Stimulated activated CD4-positive, alpha-beta T cell treated with anti-CD3 and anti-CD28 coated beads, Interleukin-2, amount 100 ng/mL, for 4 hours (primary cell): Measurements from ENCODE around the gene COMMD1.
"Not testable (repeated sequence)": the region's sequence is repeated elsewhere in the genome, so short reads cannot be mapped to it uniquely, and the experiment has no call there.

Experiments
- DNase-seq: peaks from one replicate; pipeline ENCODE4 v3.0.0-alpha.2; 2020; ENCODE audit warnings: low read depth

The COMMD1 gene

DNA sequence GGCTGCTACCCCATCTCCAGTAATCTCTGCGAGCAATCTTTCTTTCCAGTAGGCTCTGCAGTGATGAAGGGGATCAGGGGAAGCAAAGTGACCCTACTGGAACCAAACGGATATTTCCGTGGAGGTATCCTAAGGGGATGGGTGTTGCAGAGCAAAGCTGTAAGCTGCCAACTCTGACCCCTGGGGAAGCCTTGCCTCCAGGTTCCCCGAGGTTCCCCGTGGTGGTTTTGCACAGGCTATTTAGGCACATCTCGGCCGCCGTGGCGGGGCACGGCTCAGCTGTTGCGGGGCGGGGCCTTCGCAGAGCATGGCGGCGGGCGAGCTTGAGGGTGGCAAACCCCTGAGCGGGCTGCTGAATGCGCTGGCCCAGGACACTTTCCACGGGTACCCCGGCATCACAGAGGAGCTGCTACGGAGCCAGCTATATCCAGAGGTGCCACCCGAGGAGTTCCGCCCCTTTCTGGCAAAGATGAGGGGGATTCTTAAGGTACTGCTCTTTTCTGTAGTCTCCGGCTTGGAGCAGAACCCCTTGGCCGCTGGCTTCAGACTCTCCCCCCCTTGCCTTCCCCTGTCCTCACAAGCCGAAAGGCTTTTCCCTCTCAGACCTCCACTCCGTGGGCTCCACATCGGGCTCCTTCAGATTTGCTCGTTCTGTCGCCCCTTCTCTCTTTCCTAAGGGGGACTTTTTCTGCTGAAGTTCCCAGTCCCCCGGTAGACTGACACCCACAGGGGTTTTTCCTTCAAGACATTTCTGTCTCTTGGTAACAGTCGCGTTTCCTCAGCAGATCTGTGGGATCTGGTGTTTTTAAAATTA, at the start of gene COMMD1:
Gene COMMD1, plus strand, starts transcription at position 303 of the 814 bp plus-strand sequence. Its CDS starts 5 bp downstream, at position 308.
- DNase-seq, result peak; percentile 71

DNA sequence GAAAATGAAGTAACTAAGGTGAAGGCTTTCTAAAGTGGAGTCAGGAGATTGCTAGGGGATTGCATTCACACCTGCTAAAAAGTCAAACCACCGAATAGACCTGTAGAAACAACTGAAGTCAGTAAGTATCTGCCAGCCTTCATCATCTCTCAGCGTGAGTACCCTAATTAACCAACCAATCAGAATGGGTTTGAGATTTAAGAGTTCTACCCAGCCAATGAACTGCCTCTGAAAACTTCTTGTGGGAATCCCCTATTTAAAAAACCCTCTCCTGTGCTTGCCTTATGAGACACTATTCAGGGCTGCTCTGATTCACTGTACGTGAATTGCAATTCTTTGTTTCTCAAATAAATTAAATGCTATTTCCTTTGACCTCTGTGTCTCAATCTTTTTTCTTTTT, 48.2 kb upstream of the COMMD1 start:
- no peak for DNase-seq

DNA sequence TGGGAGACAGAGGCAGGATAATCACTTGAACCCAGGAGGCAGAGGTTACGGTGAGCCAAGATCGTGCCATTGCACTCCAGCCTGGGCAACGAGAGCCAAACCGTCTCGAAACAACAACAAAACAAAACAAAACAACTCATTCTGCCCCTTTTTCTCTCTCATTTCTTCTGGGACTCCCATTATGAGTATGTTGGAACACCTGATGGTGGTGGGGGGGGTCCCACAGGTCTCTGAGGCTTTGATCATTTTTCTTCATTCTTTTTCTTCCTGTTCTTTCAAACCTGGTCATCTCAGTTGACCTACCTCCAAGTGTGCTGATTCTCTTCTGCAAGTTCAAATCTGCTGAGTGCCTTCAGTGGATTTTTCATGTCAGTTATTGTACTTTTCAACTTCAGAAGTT, 43.4 kb upstream of the COMMD1 start:
- no peak for DNase-seq

DNA sequence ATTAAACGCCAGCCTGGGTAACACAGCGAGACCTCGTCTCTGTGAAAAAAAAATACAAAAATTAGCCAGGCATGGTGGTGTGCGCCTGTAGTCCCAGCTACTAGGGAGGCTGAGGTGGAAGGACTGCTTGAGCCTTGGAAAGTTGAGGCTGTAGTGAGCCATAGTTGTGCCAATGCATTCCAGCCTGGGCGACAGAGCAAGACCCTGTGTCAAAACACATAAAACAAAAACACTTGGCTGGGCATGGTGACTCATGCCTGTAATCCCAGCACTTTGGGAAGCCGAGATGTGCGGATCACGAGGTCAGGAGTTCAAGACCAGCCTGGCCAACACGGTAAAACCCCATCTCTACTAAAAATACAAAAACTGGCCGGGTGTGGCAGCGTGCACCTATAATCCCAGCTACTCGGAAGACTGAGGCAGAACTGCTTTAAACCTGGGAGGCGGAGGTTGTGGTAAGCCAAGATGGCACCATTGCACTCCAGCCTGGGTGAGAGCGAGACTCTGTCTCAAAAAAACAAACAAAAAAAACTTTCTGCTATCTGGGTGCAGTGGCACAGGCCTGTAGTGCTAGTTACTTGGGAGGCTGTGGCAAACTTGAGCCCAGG, 38.9 kb upstream of the COMMD1 start:
- not testable (repeated sequence) for DNase-seq

DNA sequence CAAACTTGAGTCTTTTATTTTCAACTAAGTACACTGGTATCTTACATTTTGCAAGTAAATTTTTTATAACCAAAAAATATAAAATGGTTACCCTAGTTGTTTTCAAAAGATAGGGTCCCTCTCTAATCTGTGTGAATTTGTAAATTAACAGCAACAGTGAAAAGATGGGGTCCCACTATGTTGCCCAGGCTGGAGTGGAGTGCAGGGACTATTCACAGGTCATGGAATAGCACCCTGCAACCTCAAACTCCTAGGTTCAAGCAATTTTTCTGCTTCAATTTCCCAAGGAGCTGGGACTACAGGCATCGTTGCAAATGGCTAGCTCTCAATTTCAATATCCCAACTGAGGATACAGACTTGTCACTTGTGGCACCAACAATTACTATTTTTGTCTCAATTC, 29.1 kb upstream of the COMMD1 start:
- DNase-seq, result no peak

DNA sequence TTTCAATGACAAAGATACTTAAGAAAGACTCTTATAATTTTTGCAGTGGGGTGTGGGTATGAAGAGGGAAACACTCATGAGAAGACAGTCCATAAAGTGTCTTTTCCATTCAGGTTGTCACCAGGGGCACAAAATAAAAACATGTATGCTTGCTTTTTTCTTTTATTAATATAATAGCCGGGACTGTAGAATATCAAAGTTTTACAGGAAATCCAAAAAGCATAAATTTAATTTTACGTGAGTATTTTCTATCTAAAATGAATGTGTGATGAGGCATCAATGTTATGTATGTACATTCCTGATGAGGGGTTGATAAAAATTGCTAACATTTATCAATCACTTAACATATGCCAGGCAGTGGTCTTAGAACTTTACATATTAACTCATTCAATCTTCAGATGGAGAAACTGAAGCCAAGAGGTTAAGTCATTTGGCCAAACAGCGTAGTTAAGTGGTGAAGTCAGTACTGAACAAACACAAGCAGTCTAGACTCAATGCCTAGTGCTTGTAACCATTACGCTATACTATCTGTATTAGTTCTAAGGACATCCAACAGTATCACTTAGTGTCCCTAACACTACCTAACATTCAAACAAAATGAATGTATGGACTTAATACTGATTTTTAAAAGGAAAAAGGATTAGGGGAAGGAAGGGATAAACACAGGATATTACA, 27.8 kb upstream of the COMMD1 start:
- DNase-seq, result no peak

DNA sequence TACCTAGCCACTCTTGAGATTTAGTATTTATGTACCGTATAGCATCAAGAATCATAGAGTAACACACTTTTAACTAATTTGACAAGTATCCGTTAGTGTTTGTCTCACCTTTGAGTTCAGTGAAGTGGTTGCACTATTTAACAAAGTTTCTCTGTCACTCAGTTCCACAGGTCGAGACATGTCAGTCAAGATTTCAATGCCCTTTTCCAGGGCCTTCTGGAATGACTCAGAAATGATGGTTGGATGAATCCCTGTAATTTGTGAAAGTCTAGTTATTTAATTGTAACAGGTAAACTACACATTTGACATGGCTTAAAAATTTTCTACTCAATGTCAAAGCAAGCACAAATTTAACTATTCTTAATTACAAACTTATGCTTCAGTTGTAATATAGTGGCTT, 26.7 kb upstream of the COMMD1 start:
- no peak for DNase-seq

DNA sequence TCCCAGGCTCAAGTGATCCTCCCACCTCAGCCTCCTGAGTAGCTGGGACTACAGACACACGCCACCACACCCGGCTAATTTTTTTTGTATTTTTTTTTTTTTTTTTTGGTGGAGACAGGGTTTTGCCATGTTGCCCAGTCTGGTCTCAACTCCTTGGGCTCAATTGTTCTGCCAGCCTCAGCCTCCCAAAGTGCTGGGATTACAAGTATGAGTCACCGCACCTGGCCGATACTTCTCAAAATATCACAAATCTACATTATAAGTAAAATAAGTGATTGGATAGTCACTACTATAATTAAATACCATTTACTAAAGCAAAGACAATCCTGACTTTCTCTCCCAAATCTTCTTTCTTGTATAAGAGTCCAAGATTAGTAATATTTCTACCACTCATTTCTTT, 26.1 kb upstream of the COMMD1 start:
- not testable (repeated sequence) for DNase-seq

DNA sequence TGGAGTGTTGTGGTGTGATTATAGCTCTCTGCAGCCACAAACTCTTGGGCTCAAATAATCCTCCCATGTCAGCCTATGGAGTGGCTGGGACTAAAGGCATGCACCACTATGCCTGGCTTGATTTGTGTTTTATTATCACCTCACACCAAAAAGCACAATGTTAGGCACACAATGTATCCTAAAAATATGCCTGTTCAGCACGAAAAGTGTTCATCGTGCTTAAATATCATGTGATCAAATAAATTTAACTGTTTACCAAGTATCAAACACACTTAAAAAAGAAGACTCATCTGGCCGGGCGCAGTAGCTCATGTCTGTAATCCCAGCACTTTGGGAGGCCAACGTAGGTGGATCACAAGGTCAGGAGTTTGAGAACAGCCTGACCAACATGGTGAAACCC, 22.6 kb upstream of the COMMD1 start:
- DNase-seq, result no peak

DNA sequence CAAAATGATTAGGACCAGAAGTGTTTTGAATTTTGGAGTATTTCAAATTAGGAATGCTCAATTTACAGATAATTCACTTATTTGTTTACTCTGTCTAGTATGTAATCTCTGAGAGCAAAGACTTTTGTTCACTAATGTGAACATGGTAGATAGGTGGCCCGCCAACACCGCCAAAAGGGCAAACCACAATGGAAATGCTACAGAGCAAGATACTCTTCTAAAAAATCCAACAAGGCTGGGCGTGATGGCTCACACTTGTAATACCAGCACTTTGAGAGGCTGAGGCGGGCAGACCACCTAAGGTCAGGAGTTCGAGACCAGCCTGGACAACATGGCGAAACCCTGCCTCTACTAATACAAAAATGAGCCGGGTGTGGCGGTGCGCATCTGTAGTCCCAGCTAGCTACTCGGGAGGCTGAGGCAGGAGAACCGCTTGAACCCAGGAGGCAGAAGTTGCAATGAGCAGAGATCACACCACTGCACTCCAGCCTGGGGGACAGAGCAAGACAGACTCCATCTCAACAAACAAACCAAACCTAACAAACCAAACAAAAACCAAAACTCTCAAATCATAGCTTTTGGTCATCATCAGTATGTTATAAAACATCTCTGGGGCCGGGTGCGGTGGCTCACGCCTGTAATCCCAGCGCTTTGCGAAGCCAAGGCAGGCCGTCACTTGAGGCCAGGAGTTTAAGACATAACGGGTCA, 19.4 kb upstream of the COMMD1 start:
- DNase-seq, result no peak

DNA sequence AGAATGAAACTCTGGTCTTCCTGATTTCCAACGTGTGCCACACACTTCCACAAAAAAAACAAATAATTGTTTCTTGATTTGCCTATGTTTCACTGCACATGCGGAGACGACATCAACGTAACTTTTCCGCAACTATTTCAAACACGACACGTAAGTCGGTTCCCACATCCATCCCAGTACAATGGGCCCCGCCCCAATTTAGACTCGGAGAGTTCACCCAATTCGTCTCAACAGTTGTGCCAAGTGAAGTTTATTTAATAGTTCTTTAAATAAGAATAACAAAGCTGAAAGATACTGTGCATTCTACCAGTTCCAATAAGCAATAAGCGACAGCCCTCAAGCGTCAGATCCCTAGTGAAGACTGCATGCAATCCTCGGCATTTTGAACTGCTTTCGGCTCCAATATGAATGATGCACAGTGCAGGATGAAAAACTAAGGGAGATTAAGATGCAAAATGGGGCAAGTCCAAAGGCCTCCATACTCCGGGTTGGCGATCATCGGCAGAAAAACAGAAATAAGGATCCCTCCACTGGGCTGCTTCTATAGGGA, 17.7 kb upstream of the COMMD1 start:
- DNase-seq, result no peak

DNA sequence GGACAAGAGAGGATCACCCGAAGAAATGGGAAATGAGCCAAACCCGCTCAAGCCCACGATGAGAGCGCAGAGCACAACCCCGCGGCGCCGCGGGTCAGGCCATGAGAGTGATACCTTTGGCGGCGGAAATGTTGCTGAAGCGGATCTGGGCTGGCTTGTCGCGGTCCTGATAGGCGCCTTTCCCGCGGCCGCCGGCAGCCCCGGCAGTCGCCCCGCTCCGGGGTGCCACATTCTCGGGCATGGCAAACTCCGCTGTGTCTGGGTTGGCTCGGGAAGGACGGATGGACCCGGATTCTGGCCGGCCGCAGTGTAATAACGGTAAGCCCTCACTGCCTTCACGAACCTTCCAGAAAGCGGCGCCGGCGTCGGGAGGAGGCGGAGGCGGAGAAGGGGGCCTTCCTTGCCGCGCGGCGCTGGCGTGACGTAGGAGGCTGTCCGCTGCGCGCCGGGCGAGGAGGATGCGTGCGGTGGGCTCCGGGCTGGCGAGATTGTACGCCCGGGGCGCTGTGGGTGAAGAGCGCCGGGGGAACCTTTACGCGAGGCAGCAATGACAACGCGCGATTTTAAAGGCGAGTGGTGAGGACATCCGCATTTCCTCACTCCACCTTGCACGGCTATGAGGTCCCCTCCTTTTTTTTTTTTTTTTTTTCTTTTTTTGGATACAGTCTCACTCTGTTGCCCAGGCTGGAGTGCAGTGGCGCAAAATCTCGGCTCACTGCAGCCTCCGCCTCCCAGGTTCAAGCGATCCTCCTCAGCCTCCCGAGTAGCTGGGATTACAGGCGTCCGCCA, 17.0 kb upstream of the COMMD1 start, which contains the start of gene CCT4:
Gene CCT4, minus strand, starts transcription at position 390 of the 789 bp plus-strand sequence. Its CDS starts 149 bp downstream, at position 241.
- peak; percentile 82 for DNase-seq

DNA sequence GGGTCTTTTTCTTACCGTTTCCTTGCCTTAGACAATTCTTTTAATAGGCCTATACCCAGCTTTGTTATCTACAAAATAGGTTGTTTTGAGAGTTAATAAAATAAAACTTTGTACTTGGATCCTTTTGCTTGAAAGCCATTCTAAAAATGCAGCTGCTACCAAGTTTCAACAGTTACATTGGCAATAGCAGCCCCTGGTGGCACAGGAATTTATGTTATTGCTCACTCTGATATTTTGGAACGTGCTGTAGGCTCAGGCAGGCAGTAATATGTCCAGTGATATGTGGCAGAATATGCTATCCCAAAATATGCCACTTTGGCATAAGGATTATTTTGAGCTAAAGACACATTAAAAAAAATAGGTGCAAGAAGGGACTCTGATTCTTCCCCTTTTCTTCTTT, 6.7 kb upstream of the COMMD1 start:
- DNase-seq, result no peak

DNA sequence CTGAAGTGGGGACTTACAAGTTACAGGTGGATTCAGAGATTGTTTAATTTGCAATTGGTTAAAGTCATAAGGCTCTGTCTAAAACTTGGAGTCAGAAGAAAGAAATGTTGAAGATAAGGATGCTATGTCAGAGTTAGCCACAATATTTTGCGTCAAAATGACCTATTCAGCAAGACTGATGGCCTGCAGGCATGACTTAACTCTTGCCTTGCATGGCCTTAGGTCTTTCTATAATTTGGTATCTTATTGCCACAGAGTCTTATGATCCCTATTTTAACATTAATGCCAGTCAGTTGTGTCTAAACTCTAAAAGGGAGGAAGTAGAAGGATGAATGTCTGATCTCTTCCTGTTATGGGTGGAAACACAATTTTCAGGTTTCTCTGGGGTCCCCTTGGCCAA, 5.2 kb upstream of the COMMD1 start:
- no peak for DNase-seq

DNA sequence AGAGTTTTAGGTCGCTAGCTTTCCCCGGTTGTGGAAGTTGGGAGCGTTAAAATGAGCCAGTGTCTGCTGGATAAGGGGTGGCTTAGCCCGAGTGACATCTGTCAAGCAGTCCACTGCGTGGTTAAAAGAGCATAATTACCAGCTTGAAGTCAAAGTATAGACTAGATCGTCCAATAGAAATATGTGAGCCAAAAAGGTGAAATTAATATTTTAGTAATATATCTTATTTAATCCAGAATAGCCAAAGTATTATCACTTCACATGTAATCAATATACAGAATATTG, 654 bp downstream of the COMMD1 start:
- DNase-seq, result no peak

DNA sequence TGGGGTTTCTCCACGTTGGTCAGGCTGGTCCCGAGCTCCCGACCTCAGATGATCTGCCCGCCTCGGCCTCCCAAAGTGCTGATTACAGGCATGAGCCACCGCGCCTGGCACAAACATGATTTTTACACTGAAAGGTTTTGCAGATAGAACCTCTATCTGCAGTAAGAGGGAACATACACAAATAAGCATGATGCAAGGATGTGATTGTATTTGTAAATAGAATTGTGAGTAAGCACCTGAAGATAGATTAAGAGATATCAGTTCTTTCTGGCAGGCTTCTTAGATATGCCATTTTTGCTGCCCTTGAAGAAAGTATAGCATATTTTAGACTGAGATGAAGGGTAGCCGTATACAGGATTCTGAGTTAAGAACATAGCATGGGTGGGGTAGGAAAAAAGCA, 3.6 kb downstream of the COMMD1 start:
- no peak for DNase-seq

DNA sequence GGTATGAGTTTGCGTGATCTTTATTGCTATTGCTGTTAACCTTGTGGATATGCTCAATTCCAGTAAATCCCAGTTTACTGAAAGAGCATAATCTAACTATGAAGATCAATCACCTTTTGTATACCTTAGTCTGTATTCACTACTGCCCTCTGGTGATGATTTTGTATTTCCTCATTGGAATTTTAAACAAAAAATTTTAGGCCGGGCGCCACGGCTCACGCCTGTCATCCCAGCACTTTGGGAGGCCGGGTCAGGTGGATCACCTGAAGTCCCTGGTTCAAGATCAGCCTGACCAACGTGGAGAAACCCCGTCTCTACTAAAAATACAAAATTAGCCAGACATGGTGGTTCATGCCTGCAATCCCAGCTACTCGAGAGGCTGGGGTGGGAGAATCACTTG, 5.1 kb downstream of the COMMD1 start:
- no peak for DNase-seq

DNA sequence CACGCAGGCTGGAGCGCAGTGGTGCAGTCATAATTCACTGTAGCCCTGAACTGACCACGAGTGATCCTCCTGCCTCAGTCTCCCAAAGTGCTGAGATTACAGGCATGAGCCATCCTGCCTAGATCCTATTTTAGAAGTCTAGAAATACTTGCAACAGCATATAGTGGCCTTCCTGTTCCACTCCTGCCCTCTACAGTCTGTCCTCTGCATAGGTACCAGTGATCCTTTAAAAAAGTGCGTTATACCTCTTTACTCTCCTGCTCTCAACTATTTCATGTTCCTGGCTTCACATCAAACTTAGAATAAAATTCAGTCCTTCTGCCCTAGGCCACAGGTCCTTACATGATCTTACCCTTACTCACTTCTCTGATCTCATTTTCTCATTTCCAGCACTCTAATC, 6.0 kb downstream of the COMMD1 start:
- no peak for DNase-seq

DNA sequence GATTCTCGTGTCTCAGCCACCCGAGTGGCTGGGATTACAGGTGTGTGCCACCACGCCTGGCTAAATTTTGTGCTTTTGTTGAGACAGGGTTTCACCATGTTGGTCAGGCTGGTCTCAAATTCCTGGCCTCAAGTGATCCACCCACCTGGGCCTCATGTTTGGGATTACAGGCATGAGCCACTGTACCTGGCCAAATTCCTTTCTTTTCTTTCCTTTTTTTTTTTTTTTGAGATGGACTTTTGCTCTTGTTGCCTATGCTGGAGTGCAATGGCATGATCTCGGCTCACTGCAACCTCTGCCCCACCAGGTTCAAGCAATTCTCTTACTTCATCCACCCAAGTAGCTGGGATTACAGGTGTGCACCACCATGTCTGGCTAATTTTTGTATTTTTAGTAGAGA, 9.3 kb downstream of the COMMD1 start:
- not testable (repeated sequence) for DNase-seq

DNA sequence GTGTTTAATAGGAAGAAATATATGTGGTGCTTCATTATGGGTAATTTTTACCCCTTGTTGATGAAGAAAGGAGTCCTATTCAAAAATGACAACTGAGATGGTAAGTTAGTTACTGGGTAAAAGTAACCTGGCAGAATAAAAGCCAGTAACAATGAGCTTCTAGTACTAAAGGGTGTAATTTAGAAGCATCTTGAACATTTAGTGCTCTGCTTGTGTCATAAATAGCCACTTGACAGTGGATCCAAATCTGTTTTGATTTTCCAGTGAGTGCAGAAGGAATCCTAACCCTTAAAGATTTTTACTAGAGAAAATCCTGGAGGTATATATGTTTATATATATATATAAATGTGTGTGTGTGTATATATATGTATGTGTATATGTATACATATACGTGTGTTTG, 15.1 kb downstream of the COMMD1 start:
- no peak for DNase-seq

DNA sequence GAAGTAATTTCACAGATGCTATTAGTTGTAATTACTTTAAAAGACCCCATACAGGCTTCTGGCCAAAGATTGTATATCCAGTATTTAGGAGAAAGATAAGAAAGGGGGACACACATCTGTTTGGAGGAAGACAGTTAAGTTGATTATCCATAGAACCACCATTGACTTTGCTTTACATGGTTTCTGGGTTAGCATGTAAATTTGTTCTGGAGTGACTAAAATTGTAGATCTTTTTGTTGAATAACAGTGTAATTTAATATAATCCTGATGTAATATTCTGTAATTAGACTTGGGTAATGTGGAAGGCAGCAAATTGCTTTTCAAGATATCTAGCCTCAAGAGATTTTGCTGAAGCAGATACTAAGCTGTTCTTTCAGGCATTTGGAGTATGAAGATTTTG, 17.2 kb downstream of the COMMD1 start:
- DNase-seq, result no peak
